ENCODE data around the gene TUBA4B.

Gene TUBA4B

GRCh38 chr2:219249203-219249980 lies 3.7 kb upstream of the TUBA4B start (continued):
- TF ChIP-seq, protein P1, sequence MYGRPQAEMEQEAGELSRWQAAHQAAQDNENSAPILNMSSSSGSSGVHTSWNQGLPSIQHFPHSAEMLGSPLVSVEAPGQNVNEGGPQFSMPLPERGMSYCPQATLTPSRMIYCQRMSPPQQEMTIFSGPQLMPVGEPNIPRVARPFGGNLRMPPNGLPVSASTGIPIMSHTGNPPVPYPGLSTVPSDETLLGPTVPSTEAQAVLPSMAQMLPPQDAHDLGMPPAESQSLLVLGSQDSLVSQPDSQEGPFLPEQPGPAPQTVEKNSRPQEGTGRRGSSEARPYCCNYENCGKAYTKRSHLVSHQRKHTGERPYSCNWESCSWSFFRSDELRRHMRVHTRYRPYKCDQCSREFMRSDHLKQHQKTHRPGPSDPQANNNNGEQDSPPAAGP (tag by site-specific recombination; IDR thresholded peaks at IDR 0.05): peak; percentile 71; the same call in 1 of the 2 replicates
- peak; percentile 95 for TF ChIP-seq ZNF629 (tag by site-specific recombination; IDR thresholded peaks at IDR 0.05)
- peak; percentile 70 for TF ChIP-seq SP7 (tag by site-specific recombination; IDR thresholded peaks at IDR 0.05)
- 0 out of 2 replicates have a peak, but pooled peaks have one; percentile 18 for TF ChIP-seq WT1 (tag by site-specific recombination; IDR thresholded peaks at IDR 0.05)
- TF ChIP-seq ZNF16 (tag by site-specific recombination; IDR thresholded peaks at IDR 0.05; ENCODE audit: low read depth): no peak
- peak; percentile 27; the same call in 1 of the 2 replicates for TF ChIP-seq SP3 (tag by site-specific recombination; IDR thresholded peaks at IDR 0.05)
- peak; percentile 34; the same call in 1 of the 2 replicates for TF ChIP-seq ZEB2 (tag by site-specific recombination; IDR thresholded peaks at IDR 0.05)
- TF ChIP-seq ZBTB6 (tag by site-specific recombination; IDR thresholded peaks at IDR 0.05): no peak
- TF ChIP-seq ZNF660 (tag by site-specific recombination; IDR thresholded peaks at IDR 0.05): peak; percentile 44; the same call in 1 of the 2 replicates
- no peak for TF ChIP-seq KLF7 (tag by site-specific recombination; IDR thresholded peaks at IDR 0.05; ENCODE audit: borderline replicate concordance)
- peak; percentile 64 for TF ChIP-seq OSR2 (tag by site-specific recombination; IDR thresholded peaks at IDR 0.05)
- peak; percentile 64 for TF ChIP-seq ZNF335 (tag by site-specific recombination; conservative IDR thresholded peaks at IDR 0.05)
- no peak for TF ChIP-seq ZNF791 (tag by site-specific recombination; IDR thresholded peaks at IDR 0.05)
- TF ChIP-seq ZNF2 (tag by site-specific recombination; IDR thresholded peaks at IDR 0.05): 0 out of 2 replicates have a peak, but pooled peaks have one; percentile 42
- TF ChIP-seq ZNF792 (tag by site-specific recombination; IDR thresholded peaks at IDR 0.05): no peak
- no peak for TF ChIP-seq ZNF133 (tag by site-specific recombination; IDR thresholded peaks at IDR 0.05)
- no peak for TF ChIP-seq OVOL3 (tag by site-specific recombination; IDR thresholded peaks at IDR 0.05)
- TF ChIP-seq ZNF654 (tag by site-specific recombination; IDR thresholded peaks at IDR 0.05; ENCODE audit: low read depth): no peak
- TF ChIP-seq ZNF26 (tag by site-specific recombination; IDR thresholded peaks at IDR 0.05): no peak
- TF ChIP-seq YY2 (tag by site-specific recombination; IDR thresholded peaks at IDR 0.05): no peak
- TF ChIP-seq ZNF837 (tag by site-specific recombination; IDR thresholded peaks at IDR 0.05): no peak
- no peak for TF ChIP-seq ZNF140 (tag by site-specific recombination; IDR thresholded peaks at IDR 0.05)
- TF ChIP-seq ZFP69B (tag by site-specific recombination; IDR thresholded peaks at IDR 0.05): no peak
- TF ChIP-seq ZNF600 (tag by site-specific recombination; IDR thresholded peaks at IDR 0.05): 0 out of 2 replicates have a peak, but pooled peaks have one; percentile 31
- TF ChIP-seq TCF7L2 (IDR thresholded peaks at IDR 0.05; ENCODE audit: borderline replicate concordance, low read depth, low read length): no peak
- no peak for TF ChIP-seq EGR2 (tag by site-specific recombination; IDR thresholded peaks at IDR 0.05; ENCODE audit: low read depth)
- TF ChIP-seq ZNF518A (tag by site-specific recombination; conservative IDR thresholded peaks at IDR 0.05; ENCODE audit: low read depth): no peak
- TF ChIP-seq ZNF777 (tag by site-specific recombination; IDR thresholded peaks at IDR 0.05; ENCODE audit: borderline replicate concordance): no peak
- TF ChIP-seq ZBTB17 (tag by site-specific recombination; IDR thresholded peaks at IDR 0.05): peak; percentile 63
- TF ChIP-seq, protein P2, sequence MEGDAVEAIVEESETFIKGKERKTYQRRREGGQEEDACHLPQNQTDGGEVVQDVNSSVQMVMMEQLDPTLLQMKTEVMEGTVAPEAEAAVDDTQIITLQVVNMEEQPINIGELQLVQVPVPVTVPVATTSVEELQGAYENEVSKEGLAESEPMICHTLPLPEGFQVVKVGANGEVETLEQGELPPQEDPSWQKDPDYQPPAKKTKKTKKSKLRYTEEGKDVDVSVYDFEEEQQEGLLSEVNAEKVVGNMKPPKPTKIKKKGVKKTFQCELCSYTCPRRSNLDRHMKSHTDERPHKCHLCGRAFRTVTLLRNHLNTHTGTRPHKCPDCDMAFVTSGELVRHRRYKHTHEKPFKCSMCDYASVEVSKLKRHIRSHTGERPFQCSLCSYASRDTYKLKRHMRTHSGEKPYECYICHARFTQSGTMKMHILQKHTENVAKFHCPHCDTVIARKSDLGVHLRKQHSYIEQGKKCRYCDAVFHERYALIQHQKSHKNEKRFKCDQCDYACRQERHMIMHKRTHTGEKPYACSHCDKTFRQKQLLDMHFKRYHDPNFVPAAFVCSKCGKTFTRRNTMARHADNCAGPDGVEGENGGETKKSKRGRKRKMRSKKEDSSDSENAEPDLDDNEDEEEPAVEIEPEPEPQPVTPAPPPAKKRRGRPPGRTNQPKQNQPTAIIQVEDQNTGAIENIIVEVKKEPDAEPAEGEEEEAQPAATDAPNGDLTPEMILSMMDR (tag by site-specific recombination; IDR thresholded peaks at IDR 0.05): no peak
- peak; percentile 88 for TF ChIP-seq ZBTB21 (tag by site-specific recombination; IDR thresholded peaks at IDR 0.05)

Data from HEK293 (cell line).